Adrenal gland (tissue), 5 donors: ENCODE data around the gene KRT73.

Experiments
- CTCF ChIP-seq, 6 experiments: fragments of 450-650 bp in 4 of 6; fragments of 200-600 bp in 2 of 6; sonication (generic) in 1 of 6; IDR thresholded peaks; 1 replicate in 5 of 6; 2 replicates in 1 of 6; pipeline versions ENCODE4 v1.5.1 to v1.8.0; 2016 to 2021; ENCODE audit warnings: antibody characterized with exemption in 6 of 6, mild to moderate bottlenecking in 2 of 6, moderate library complexity in 1 of 6
- POLR2A ChIP-seq, 2 donors: fragments of 450-650 bp; IDR thresholded peaks; one replicate each; pipeline ENCODE4 v1.6.1; 2017; ENCODE audit warnings: antibody characterized with exemption in 2 of 2, mild to moderate bottlenecking in 2 of 2, moderate library complexity in 1 of 2
- donor health status: DM: no; HTN: no; CAD: no.

GRCh38 chr12:52636592-52637258, 18.4 kb upstream of the KRT73 start:
- TF ChIP-seq CTCF (IDR thresholded peaks at IDR 0.05) (no peak), POLR2A (IDR thresholded peaks at IDR 0.05) (no peak)
